NCI-H82 treated with DMSO at 0.1 percent for 48 hours (cell line): ENCODE measurements around the gene CDHR1.
"Not testable (repeated sequence)": the region's sequence is repeated elsewhere in the genome, so short reads cannot be mapped to it uniquely, and the experiment has no call there.

Source experiments
- DNase-seq: peaks from one replicate; lab custom pipeline; 2025; ENCODE audit not compliant: unreplicated experiment; lab: John Stamatoyannopoulos, UW

CDHR1 gene

DNA sequence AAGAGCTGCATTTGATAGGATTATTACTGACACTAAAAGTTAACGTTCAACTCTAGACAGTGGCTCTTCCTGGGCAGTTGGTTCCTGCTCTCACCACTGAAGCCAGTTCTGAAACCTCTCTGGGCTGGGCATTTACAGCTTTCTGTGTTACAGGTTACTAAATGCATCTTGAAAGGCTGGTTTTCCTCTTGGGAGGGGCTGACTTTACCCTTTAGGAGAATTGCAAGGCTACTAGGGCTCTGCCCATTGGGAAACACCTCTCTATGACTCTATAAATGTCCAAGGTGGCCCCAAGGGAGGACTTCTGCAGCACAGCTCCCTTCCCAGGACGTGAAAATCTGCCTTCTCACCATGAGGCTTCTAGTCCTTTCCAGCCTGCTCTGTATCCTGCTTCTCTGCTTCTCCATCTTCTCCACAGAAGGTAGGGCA is 20.8 kb upstream of the CDHR1 start, which contains the start of gene GPR15LG:
Gene GPR15LG, plus strand, starts transcription at position 301 of the 429 bp plus-strand sequence. Its CDS starts 51 bp downstream, at position 352.
- DNase-seq, result no peak

DNA sequence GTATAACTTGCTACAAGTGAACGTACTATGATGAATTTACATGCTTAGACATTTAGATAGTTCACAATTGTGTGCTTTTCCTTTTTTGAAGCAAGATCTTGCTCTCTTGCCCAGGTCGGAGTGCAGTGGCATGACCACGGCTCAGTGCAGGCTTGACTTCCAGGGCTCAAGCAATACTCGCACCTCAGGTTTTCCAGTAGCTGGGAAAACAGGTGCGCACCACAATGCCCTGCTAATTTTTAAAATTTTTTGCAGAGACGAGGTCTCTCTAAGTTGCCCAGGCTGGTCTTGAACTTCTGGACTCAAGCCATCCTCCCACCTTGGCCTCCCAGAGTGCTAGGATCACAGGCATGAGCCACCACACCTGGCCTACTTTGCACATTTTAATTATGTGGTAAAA is 18.9 kb upstream of the CDHR1 start:
- DNase-seq, result no peak

DNA sequence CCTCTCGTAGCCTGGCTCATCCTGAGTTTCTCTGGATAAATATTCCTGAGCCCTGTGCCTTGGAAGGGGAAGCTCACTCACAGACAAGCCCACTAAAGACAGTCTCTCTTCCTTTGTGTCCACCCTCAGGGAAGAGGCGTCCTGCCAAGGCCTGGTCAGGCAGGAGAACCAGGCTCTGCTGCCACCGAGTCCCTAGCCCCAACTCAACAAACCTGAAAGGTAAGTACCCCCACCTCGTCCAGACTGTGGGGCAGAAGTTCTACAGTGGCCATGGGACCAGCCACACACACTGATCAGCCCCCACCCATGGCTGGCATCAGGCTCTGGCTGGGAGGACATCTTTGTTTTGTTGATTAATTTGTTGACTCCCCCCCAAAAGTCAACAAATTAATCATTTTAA is 18.0 kb upstream of the CDHR1 start:
- no peak for DNase-seq

DNA sequence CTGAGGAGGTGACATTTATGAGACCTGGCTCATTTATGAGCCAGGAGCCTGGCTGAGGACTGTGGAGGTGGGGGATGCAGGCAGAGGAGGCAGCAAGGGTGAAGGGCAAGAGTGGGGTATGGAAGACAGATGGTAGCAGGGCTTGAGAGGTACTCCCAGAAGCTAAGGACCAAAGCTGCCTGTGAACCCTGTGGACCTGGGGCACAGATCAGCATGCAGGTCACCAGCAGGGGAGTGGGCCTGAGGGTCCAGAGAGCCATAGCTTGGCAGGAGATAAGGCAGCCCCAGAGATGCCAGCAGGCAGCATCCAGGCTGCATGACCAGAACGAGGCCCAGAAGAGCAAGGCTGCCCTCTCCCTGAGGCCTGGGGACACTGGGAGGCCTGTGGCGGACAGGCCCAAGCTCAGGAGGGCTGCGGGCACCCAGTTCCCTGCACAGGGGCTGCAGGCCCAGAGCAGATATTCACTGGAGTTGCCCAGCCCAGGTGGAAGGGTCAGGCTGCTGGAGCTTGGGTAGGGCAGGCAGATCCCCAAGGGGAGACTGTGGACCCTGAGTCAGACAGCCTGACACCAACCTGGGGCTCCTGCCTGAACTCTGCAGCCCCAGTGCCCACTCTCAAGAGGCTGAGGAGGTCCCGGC is 17.4 kb upstream of the CDHR1 start:
- no peak for DNase-seq

DNA sequence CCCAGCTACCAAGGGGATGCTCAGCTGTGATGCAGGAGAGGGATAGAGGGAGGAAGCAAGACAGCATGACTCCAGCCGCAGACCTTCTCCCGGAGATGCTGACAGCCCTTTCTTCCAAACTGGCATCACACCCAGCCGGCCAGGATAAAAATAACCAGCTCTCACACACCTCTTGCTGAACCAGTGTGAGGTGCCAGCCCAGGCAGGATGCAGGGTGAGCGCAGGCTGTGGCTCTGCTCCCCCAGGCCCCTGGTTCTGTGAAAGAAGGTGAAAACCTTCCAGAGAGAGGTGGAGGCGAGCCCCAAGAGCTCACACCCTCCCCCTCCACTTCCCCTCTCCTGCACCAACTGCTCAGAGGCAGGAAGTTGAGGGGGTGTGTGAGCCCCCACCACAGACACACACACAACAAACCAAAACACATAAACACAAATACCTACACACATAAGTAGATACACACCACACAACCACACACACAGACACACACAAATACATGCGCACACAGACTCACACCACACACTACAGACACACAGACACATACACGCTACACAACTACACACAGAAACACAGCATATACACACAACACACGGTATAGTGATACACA is 16.7 kb upstream of the CDHR1 start:
- DNase-seq, result no peak

DNA sequence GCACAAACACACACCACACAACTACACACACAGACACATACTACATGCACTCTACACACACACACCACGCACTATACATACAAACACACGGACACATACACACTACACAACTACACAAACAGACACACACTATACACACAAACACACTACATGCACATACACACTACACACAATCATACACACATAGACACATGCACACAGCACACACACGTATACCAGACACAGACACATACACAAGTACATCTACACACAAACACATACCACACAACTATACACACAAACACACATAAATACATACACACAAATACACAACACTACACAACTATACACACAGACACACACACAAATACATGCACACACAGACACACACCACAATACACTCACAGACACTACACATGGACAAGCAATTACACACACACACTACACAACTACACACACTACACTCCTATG is 16.2 kb upstream of the CDHR1 start:
- DNase-seq, result no peak

DNA sequence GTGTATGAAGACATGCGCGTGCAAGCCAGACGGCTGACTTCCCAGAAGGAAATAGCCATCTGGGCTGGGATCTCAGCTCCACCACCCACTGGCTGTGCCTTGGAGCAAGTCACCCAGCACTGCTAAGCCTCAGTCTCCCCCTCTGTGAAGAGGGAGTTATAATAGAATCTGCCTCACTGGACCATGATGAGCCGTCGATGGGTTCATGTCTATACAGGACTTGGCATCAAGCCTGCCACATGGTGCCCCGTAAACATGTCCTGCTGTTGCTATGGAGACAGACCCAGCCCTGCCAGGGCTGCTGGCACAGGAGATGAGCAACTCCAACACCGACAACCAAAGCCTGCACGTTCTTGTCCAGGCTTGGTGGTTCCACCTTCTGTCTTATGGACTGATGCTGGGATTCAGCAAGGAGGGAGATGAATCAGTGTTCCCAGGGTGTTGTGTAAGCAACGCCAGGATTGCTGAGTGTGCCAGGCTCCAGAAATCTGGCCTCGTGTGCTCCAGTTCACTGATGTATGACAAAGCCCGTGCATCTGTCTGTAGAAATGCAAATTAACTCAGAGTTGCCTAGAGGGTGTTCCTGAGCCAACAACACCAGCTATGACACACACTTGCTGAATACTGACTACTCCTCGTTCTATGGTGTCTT is 15.2 kb upstream of the CDHR1 start:
- no peak for DNase-seq

DNA sequence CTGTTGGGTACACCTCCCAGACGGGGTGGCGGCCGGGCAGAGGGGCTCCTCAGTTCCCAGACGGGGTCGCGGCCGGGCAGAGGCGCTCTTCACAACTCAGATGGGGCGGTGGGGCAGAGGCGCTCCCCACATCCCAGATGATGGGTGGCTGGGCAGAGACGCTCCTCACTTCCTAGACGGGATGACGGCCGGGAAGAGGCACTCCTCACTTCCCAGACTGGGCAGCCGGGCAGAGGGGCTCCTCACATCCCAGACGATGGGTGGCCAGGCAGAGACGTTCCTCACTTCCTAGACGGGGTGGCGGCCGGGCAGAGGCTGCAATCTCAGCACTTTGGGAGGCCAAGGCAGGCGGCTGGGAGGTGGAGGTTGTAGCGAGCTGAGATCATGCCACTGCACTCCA is 14.0 kb upstream of the CDHR1 start:
- not testable (repeated sequence) for DNase-seq

DNA sequence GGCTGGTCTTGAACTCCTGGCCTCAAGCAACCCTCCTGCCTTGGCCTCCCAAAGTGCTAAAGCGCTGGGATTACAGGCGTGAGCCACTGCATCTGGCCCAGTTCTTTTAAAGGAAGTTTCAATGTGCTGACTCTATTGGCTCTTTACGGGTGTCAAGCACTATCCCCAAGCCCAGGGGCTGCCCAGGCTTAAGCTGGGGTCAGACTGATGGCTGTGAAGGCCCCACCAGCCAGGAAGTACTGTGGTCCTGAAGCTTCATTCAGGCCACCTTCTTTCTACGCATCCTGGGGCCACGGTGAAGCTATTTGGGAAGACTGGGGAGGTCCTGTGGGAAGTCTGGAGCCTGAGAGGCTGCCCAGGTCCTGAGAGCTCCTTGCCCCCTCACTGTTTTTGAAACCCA is 12.7 kb upstream of the CDHR1 start:
- DNase-seq, result no peak

DNA sequence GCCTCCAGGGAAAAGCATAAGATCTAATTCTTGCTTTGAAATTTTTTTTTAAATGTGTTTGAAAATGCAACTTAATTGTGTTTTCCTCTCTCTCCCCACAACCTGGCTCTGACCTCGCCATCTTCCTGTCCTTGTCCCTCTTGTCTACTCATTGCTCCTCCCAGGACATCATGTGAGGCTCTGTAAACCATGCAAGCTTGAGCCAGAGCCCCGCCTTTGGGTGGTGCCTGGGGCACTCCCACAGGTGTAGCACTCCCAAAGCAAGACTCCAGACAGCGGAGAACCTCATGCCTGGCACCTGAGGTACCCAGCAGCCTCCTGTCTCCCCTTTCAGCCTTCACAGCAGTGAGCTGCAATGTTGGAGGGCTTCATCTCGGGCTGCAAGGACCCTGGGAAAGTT is 9.8 kb upstream of the CDHR1 start:
- DNase-seq, result no peak

DNA sequence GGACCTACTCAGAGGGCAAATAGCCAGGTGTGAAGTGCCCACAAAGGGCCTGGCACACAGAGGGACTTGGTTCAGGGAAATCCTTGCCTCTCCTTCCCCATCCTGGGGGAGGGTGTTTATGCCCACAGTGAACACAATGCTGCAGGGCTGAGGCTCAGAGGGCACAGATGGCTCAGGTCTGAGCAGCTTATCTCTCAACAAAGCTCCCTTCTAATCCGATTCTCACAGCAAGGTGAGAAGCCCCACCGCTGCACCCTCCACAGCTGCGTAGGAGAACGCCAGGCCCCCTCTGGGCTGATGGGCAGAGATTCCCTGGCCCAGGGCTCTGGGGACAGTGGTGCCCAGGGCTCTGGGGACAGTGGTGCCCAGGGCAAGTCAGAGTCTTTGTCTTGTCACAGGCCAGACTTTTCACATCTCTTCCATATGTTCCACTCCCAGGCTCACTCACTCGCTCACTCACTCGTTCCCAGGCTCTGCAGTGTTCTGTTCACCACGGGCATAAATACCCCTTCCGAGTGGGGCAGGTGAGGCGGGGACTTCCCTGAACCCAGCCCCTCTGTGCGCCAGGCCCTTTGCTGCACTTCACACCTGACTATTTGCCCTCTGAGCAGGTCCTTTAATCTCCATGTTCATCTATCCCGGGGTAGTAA is 8.7 kb upstream of the CDHR1 start:
- peak; percentile 91 for DNase-seq

DNA sequence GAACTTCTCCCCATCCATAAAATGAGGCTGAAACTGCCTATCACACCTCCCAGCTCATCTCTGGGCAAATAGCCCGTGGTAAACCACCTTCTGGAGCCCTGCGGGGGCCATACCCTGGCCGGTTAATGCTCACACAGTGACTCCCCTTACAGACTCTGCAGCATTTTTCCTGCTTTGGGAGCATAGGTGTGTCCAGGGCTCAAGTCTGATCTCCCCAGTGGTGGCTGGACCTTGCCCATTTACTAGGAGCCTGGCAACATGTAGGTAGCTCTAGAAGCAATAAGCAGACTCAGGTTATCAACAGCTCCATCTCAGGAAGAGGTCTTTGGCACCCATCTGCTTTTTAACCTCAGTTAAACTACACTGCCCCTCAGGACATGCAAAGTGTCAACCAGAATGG is 5.5 kb upstream of the CDHR1 start:
- no peak for DNase-seq

DNA sequence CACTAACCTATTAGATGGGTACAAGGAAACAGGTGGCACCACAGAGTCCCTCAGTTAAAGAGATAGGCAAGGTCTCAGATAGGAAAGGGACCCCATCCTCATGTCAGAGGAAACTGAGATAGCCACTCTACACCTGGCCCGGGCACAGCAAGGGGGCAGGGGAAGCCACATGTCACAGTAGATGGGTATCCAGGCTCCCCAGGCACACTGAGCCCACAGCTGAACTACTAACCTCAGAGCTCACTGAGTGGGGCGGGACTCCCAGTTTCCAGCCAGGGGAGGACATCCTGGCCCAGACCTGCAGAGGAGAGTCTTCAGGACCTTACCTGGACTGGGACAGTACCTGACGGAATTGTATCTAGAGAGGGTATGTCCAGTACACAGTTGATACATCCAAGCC is 3.7 kb upstream of the CDHR1 start:
- no peak for DNase-seq

DNA sequence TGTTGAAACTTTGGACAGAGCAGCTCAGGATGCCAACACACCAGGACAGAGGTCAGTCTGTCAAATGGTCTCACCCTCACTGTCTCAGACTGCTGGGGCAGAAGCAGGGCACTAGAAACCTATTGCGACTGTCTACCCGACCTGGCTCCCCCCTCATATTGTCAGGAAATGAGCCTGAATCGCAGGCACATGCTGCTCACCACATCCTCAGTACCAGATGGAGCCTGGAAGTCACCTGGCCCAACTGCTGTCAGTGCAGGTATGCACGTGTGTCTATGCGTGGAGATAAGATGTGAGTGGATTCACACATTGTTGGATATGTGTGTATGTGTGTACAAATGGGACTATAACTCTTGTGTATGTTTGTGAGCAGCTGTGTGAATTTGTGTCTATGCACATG is 3.2 kb upstream of the CDHR1 start:
- DNase-seq, result no peak

DNA sequence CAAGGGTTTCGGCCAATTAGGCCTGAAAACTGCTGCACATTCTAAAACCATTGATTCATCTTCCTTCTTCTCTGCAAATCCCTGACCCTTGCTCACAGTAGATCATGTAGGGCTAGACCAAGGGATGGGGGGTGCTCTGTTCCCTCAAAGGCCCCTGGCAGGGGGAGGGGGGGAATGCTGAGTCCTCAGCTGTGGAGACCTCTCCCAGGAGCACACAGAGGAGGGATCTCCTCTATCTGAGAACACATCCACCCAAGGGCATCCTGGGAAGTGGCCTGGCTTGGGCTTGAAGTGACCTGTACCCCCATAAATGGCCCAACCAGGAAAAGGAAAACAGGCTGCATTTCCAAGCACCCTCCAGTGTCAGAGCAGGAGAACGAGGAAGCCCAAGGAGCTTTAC is 1.0 kb upstream of the CDHR1 start:
- DNase-seq, result no peak

DNA sequence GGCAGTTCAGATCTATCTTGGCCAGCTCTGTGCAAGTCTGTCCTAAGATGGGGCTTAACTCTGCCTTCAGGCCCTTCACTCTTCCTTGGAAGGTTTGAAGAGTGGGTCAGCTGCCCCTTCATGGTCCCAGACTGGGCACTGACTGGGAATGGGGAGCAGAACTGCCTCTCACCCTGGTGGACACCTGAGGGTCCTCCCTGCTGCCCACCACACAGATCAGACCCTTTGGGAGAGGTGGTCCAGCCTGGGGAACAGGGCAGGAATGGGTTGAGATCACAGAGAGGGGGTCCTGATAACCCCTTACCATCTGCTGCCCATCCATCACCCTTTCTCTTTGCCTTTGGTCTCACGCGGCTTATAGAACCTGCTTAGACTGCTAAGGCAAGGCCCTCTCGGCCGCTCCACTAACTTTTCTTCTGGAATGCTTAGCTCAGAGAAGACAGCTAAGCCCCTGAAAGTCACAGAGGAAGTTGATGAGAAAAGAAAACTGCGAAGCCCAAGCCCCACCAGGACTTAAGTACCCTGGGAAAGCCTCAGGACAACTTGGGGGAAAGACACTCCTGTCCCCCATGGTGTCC is 402 bp upstream of the CDHR1 start:
- DNase-seq, result no peak

DNA sequence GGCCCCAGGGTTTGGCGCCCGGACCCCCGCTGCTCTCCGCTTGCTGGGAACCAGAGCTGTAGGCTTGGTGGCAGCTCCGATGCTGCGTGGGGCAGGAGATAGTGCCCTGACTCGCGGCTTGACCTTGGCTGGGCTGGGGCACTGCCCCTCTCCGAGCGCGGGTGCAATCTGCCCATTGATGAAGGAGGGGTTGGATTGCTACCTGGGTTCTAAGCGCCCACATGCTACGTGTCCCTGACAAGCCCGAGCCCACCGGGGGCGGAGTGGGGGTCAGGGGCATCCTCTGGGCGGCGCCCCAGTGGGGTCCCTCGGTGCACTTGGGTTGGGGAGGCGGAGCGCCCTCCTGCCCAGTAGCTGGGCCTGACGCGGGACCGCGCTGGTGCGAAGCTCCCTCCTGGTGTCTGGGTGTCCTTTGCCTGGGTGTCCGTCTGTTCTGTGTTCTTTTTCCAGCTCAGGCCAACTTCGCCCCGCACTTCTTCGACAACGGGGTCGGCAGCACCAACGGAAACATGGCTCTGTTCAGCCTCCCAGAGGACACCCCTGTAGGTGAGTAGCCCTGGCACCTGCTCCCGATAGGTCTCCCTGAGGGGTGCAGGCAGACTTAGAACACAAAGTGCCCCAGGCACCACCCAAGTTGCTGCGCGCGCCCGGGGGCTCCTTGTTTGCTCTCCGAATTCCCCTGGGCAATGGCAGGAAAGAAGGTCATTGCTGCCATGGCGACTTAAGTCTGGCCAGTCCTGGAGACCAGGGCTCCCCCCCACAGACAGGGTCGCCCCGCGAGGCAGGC is 900 bp downstream of the CDHR1 start:
- no peak for DNase-seq

DNA sequence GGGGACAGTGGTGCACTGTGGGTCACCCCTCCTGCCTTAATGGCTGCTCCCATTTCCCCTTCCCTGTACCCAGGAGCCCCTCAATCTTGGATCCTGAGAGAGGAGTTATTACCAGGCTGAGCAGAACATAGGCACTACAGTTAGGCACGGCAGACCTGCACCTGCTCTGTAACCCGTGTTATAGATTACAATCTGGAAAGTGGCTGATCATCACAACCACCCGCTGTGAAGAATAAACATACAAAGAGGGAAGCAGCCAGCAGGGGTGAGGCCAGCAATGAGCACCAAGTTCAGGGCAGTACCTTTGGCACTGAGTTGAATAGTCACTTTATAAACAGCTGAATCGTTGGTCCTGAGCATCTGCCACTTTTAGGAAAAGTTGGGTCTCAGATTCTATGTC is 1.7 kb downstream of the CDHR1 start:
- DNase-seq, result no peak

DNA sequence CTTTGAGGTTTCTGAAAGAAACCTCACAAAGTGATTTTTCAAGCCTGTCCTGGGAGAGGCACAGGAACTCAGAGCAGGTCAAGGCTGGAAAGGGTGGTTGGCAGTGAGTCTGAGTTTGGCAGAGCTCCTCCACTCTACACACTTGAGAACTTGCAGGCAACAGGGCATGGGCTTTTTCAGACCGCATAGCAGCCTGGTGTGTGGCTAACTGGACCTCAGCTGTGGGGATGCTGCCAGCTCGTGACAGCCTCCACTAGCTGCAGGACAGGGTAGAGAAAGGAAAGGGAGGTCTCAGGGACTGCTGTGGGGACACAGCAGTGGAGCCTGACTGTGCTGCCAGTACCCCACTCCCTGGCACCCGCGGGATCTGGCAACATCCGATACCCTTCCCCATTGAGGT is 2.6 kb downstream of the CDHR1 start:
- DNase-seq, result no peak

DNA sequence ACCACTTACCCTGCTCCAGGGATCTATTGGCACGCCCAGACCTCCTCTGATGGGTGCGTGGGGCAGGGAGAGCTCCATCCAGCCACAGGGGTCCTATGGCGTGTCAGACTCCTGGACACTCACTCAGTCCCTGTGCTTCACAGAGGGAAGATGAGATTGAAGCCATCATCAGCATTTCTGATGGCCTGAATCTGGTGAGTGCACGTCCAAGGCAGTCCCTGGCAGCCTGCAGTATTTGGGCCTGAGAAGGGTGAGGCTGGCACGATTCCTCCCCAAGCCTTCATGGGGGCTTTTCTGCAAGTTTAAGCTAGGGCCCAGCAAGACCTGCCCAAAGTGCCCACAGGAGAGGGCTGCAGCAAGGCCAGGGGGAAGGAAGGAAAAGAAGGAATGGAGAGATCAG is 3.3 kb downstream of the CDHR1 start:
- no peak for DNase-seq
